Measurements from ENCODE around the gene PLAAT4.
"Not testable (repeated sequence)": the region's sequence is repeated elsewhere in the genome, so short reads cannot be mapped to it uniquely, and the experiment has no call there.

Gene PLAAT4

DNA sequence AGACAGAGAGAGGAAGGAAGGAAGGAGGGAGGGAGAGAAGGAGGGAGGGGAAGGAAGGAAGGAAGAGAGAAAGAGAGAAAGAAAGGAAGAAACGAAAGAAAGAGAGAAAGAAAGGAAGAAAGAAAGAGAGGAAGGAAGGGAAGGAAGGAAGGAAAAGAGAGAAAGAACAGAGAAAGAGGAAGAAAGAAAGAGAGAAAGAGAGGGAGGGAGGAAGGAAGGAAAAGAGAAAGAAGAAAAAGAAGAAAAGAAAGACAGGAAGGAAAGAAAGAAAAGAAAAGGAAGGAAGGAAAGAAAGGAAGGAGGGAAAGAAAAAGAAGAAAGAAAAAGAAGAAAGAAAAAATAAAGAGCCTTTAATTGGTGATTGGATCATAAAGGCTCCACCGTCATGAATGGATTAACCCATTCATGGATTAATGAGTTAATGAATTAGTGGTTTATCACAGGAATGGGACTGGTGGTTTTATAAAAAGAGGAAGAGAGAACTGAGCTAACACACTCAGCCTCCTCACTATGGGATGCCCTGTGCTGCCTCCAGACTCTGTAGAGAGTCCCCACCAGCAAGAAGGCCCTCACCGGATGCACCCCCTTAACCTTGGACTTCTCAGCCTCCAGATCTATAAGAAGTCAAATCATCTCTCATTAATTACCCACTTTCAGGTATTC lies 35.5 kb downstream of the PLAAT4 start:
- no peak overlapping the region for H2AFZ ChIP-seq (ENCODE audit: low read length, unreplicated experiment)
- H3K4me1 ChIP-seq (ENCODE audit: control insufficient read depth, insufficient read depth, low read length, unreplicated experiment) = peaks cover 29% of the 10 kb centered on the region
- H3K27me3 ChIP-seq (ENCODE audit: insufficient read depth, low read length) = no peaks in the 10 kb centered on the region
- H3K27ac ChIP-seq (ENCODE audit: low read depth, low read length) = no peak overlapping the region
- H3K79me2 ChIP-seq (ENCODE audit: control insufficient read depth, insufficient read depth, low read length, unreplicated experiment) = no peaks in the 10 kb centered on the region
- H3K4me3 ChIP-seq (ENCODE audit: low read depth, low read length) = no peak overlapping the region
- H3K36me3 ChIP-seq (ENCODE audit: insufficient read depth, low read length) = no peaks in the 10 kb centered on the region

DNA sequence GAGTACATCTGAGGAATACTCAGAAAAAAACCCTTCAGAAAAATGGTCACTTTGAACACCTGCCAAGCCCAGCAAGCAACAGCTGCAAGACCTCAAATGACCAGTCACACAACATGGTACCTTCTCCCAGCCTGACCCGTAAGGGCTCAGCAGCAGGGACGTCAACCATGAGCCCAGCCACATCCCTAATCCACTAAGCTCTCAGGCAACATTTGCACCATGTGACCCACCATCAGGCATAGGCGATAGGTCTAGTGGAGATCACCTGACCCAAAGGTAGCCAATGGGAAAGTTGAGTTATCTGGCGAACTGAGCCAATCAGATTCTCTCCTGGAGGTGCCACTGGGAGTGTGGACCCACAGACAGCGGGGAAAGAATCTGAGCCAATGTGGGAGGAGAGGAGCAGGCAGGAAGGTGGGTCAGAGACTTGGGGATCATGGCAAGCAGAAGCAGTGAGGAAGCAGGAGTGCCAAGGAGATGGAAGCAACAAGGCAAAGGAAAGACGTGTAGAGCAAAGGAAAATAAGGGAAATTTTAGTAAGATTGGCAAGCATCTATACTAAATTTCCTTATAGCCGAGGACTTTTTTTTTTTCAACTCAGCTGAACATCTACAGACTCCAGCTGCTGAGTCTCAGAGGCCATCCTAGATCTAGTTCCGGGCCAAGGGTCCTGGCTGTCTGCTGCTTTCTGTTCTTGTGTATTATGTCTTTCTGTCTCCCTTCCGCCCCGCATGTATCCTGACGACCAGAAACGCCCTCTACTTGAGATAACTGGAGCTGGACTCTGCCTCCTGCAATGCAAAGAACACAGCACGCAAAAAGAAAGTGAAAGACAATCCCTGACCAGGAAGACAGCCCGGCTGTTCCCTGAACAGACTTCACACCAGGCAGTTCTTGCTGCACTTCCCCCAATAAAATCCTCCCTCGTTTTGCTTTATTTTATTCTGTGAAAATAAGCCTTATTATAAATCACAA lies 37.6 kb downstream of the PLAAT4 start:
- Histone ChIP-seq H2AFZ (ENCODE audit: low read length, unreplicated experiment) (peak overlapping the region; percentile 73), H3K4me1 (ENCODE audit: control insufficient read depth, insufficient read depth, low read length, unreplicated experiment) (peaks cover 19% of the 10 kb centered on the region), H3K27ac (ENCODE audit: low read depth, low read length) (peak overlapping the region; percentile 51), H3K79me2 (ENCODE audit: control insufficient read depth, insufficient read depth, low read length, unreplicated experiment) (no peaks in the 10 kb centered on the region), H3K27me3 (ENCODE audit: insufficient read depth, low read length) (no peaks in the 10 kb centered on the region), H3K36me3 (ENCODE audit: insufficient read depth, low read length) (no peaks in the 10 kb centered on the region), H3K4me3 (ENCODE audit: low read depth, low read length) (peak overlapping the region; percentile 59)

DNA sequence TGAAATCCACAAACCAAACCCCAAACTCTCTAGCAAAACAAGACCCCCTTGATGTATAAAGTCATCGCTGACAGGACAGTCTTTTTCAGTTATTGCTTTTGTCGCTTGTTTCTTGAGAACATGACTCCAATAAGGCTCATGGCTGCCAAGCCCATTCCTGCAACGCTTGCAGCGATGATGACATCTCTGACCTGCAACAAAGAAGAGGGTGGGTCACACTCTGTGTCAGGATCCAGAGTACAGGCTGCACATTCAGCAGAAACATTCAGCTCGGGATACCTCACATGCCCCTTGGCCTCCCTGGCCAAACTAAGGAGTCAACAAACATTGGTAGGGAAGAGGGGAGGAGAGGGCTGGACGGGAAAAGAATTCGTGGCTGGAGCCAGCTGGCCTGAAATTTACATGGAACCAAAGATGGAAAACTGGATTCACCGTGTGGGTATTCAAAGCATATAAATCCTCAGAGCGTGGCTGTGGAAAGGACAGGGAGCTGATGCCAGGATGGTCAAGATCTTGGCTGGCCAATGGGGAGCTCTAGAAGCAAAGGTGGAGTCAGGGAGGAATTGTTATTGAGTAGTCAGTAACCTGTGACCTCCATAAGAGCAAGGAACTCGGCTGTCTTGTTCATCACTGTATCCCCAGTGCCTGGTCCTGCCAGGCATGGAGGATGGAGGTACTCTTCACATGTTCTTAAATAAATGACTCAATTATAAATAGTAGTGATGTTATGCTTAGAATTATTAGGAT lies 38.4 kb downstream of the PLAAT4 start:
- Histone ChIP-seq H3K27ac (ENCODE audit: low read depth, low read length) (peak overlapping the region; percentile 51), H3K36me3 (ENCODE audit: insufficient read depth, low read length) (peaks cover 3% of the 10 kb centered on the region), H3K4me1 (ENCODE audit: control insufficient read depth, insufficient read depth, low read length, unreplicated experiment) (peaks cover 19% of the 10 kb centered on the region), H3K27me3 (ENCODE audit: insufficient read depth, low read length) (no peaks in the 10 kb centered on the region), H2AFZ (ENCODE audit: low read length, unreplicated experiment) (peak overlapping the region; percentile 73), H3K4me3 (ENCODE audit: low read depth, low read length) (peak overlapping the region; percentile 59), H3K79me2 (ENCODE audit: control insufficient read depth, insufficient read depth, low read length, unreplicated experiment) (no peaks in the 10 kb centered on the region)

DNA sequence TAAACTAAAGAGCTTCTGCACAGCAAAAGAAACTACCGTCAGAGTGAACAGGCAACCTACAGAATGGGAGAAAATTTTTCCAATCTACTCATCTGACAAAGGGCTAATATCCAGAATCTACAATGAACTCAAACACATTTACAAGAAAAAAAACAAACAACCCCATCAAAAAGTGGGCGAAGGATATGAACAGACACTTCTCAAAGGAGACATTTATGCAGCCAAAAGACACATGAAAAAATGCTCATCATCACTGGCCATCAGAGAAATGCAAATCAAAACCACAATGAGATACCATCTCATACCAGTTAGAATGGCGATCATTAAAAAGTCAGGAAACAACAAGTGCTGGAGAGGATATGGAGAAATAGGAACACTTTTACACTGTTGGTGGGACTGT lies 42.3 kb downstream of the PLAAT4 start:
- not testable (repeated sequence) for H3K27me3 ChIP-seq (ENCODE audit: insufficient read depth, low read length); H3K4me3 ChIP-seq (ENCODE audit: low read depth, low read length); H2AFZ ChIP-seq (ENCODE audit: low read length, unreplicated experiment); H3K79me2 ChIP-seq (ENCODE audit: control insufficient read depth, insufficient read depth, low read length, unreplicated experiment); H3K27ac ChIP-seq (ENCODE audit: low read depth, low read length)
- peaks cover 16% of the 10 kb centered on the region for H3K4me1 ChIP-seq (ENCODE audit: control insufficient read depth, insufficient read depth, low read length, unreplicated experiment)
- peaks cover 14% of the 10 kb centered on the region for H3K36me3 ChIP-seq (ENCODE audit: insufficient read depth, low read length)

DNA sequence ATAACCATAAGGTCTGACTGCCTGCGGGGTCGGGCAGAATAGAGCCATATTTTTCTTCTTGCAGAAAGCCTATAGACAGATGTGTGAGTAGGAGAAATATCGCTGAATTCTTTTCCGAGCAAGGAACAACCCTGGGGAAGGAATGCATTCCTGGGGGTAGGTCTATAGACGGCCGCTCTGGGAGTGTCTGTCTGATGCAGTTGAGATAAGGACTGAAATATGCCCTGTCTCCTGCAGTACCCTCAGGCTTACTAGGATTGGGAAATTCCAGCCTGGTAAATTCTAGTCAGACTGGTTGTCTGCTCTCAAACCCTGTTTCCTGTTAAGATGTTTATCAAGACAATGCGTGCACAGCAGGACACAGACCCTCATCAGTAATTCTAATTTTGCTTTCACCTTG lies 44.6 kb downstream of the PLAAT4 start:
- peaks cover 19% of the 10 kb centered on the region for H3K36me3 ChIP-seq (ENCODE audit: insufficient read depth, low read length)
- not testable (repeated sequence) for H3K4me1 ChIP-seq (ENCODE audit: control insufficient read depth, insufficient read depth, low read length, unreplicated experiment); H3K79me2 ChIP-seq (ENCODE audit: control insufficient read depth, insufficient read depth, low read length, unreplicated experiment); H3K4me3 ChIP-seq (ENCODE audit: low read depth, low read length); H2AFZ ChIP-seq (ENCODE audit: low read length, unreplicated experiment); H3K27me3 ChIP-seq (ENCODE audit: insufficient read depth, low read length); H3K27ac ChIP-seq (ENCODE audit: low read depth, low read length)

- Histone ChIP-seq H3K4me3 (ENCODE audit: low read depth, low read length) (no peak overlapping the region), H3K4me1 (ENCODE audit: control insufficient read depth, insufficient read depth, low read length, unreplicated experiment) (no peaks in the 10 kb centered on the region), H3K27me3 (ENCODE audit: insufficient read depth, low read length) (no peaks in the 10 kb centered on the region), H3K79me2 (ENCODE audit: control insufficient read depth, insufficient read depth, low read length, unreplicated experiment) (no peaks in the 10 kb centered on the region), H2AFZ (ENCODE audit: low read length, unreplicated experiment) (no peak overlapping the region), H3K27ac (ENCODE audit: low read depth, low read length) (no peak overlapping the region), H3K36me3 (ENCODE audit: insufficient read depth, low read length) (peaks cover 19% of the 10 kb centered on the region)
Observed at GRCh38 chr11:63583357-63583677, 46.7 kb downstream of the PLAAT4 start.

DNA sequence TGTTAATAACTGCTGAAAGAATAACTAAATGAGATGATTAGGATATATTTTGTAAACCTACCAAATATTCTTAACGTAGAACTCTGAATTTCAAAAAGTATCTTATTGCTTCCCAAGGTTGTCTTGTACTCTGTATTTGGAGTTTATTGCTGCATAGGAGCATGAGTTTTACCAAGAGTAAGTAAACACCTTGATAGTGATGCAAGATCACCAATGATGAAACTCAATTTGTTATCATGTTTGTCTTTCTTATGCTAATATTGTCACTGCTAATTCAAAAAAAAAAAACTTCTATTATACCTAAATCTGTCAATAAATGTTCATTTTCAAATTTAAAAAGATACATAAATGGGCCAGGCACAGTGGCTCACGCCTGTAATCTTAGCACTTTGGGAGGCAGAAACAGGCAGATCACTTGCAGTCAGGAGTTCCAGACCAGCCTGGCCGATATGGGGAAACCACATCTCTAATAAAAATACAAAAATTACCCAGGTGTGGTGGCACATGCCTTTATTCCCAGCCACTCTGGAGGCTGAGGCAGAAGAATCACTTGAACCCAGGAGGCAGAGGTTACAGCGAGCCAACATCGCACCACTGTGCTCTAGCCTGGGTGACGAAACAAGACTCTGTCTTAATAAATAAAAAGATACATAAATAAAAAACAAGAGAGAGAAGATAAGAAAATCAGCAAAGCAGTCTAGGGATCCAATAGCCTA lies 50.0 kb downstream of the PLAAT4 start:
- H3K4me3 ChIP-seq (ENCODE audit: low read depth, low read length) = no peak overlapping the region
- no peaks in the 10 kb centered on the region for H3K79me2 ChIP-seq (ENCODE audit: control insufficient read depth, insufficient read depth, low read length, unreplicated experiment)
- no peaks in the 10 kb centered on the region for H3K27me3 ChIP-seq (ENCODE audit: insufficient read depth, low read length)
- H3K4me1 ChIP-seq (ENCODE audit: control insufficient read depth, insufficient read depth, low read length, unreplicated experiment) = no peaks in the 10 kb centered on the region
- no peak overlapping the region for H2AFZ ChIP-seq (ENCODE audit: low read length, unreplicated experiment)
- H3K27ac ChIP-seq (ENCODE audit: low read depth, low read length) = no peak overlapping the region
- H3K36me3 ChIP-seq (ENCODE audit: insufficient read depth, low read length) = peaks cover 13% of the 10 kb centered on the region; the same call in 1 of the 2 replicates

DNA sequence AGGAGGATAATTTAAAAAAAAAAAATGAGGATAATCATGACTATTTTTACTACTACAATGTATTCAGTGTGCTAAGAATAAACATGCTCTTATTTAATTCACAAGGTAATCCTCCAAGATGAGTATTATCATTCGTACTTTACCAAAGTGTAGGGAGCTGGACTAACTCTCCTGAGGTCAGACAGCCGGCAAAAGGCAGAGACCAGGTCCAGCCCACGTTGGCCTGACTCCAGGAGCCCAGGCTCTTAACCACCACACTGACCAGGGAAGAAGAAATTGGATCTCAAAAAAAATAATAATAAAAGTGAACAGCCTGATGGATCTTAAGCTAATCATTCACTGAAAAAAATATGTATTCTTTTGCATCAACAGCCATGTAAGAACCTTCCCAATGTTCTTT lies 52.4 kb downstream of the PLAAT4 start:
- no peak overlapping the region for H3K4me3 ChIP-seq (ENCODE audit: low read depth, low read length)
- peaks cover 8% of the 10 kb centered on the region; the same call in 1 of the 2 replicates for H3K36me3 ChIP-seq (ENCODE audit: insufficient read depth, low read length)
- no peak overlapping the region for H3K27ac ChIP-seq (ENCODE audit: low read depth, low read length)
- H3K79me2 ChIP-seq (ENCODE audit: control insufficient read depth, insufficient read depth, low read length, unreplicated experiment) = no peaks in the 10 kb centered on the region
- no peak overlapping the region for H2AFZ ChIP-seq (ENCODE audit: low read length, unreplicated experiment)
- no peaks in the 10 kb centered on the region for H3K27me3 ChIP-seq (ENCODE audit: insufficient read depth, low read length)
- no peaks in the 10 kb centered on the region for H3K4me1 ChIP-seq (ENCODE audit: control insufficient read depth, insufficient read depth, low read length, unreplicated experiment)

- Histone ChIP-seq H3K4me3 (ENCODE audit: low read depth, low read length) (no peak overlapping the region), H3K27ac (ENCODE audit: low read depth, low read length) (no peak overlapping the region), H3K27me3 (ENCODE audit: insufficient read depth, low read length) (no peaks in the 10 kb centered on the region), H3K4me1 (ENCODE audit: control insufficient read depth, insufficient read depth, low read length, unreplicated experiment) (no peaks in the 10 kb centered on the region), H2AFZ (ENCODE audit: low read length, unreplicated experiment) (no peak overlapping the region), H3K79me2 (ENCODE audit: control insufficient read depth, insufficient read depth, low read length, unreplicated experiment) (no peaks in the 10 kb centered on the region), H3K36me3 (ENCODE audit: insufficient read depth, low read length) (peaks cover 7% of the 10 kb centered on the region; the same call in 1 of the 2 replicates)
Observed at GRCh38 chr11:63590024-63590788, 53.6 kb downstream of the PLAAT4 start.

Data from ACC112 (cell line).